Spleen (tissue), 11 donors: ENCODE measurements around the gene KCNK5. TPM values are rescaled to one million over a fixed set of nuclear protein-coding genes. Genes with fewer than 3 reads are reported as not detected.

Source experiments
- DNase-seq: peaks from one replicate; pipeline ENCODE4 v3.0.0-alpha.2; 2020
- H3K27ac ChIP-seq, 8 donors: fragments of 200-600 bp; sonication (generic) in 7 of 8; 1 replicate in 4 of 8; 2 replicates in 4 of 8; pipeline versions ENCODE4 v1.5.0 to v1.8.0; 2016 to 2021; ENCODE audit warnings: inconsistent platforms in 4 of 8, mild to moderate bottlenecking in 4 of 8, moderate library complexity in 1 of 8
- H3K27me3 ChIP-seq, 7 donors: fragments of 200-600 bp; sonication (generic) in 6 of 7; replicated peaks in 1 of 7; 1 replicate in 4 of 7; 2 replicates in 3 of 7; pipeline versions ENCODE4 v1.5.0 to v1.8.0; 2016 to 2021; ENCODE audit warnings: inconsistent platforms in 3 of 7, mild to moderate bottlenecking in 1 of 7
- H3K36me3 ChIP-seq, 6 donors: fragments of 200-600 bp; sonication (generic) in 5 of 6; 1 replicate in 4 of 6; 2 replicates in 2 of 6; pipeline versions ENCODE4 v1.5.0 to v1.8.0; 2016 to 2021; ENCODE audit warnings: inconsistent platforms in 2 of 6
- H3K4me1 ChIP-seq, 6 donors: fragments of 200-600 bp; sonication (generic) in 5 of 6; 1 replicate in 3 of 6; 2 replicates in 3 of 6; pipeline versions ENCODE4 v1.5.0 to v1.8.0; 2016 to 2021; ENCODE audit warnings: inconsistent platforms in 3 of 6
- H3K4me3 ChIP-seq, 8 donors: fragments of 200-600 bp; sonication (generic) in 7 of 8; 1 replicate in 4 of 8; 2 replicates in 4 of 8; pipeline versions ENCODE4 v1.5.0 to v1.8.0; 2016 to 2021; ENCODE audit warnings: inconsistent platforms in 4 of 8, mild to moderate bottlenecking in 4 of 8, moderate library complexity in 2 of 8
- H3K9me3 ChIP-seq, 8 donors: fragments of 200-600 bp; sonication (generic) in 7 of 8; 1 replicate in 4 of 8; 2 replicates in 4 of 8; pipeline versions ENCODE4 v1.5.0 to v1.8.0; 2016 to 2021; ENCODE audit warnings: inconsistent platforms in 4 of 8
- CTCF ChIP-seq, 11 experiments: fragments of 200-600 bp in 7 of 11; fragments of 450-650 bp in 4 of 11; sonication (generic) in 4 of 11; IDR thresholded peaks in 8 of 11; conservative IDR thresholded peaks in 3 of 11; 1 replicate in 7 of 11; 2 replicates in 4 of 11; pipeline versions ENCODE4 v1.4.0 to v1.8.0; 2016 to 2021; ENCODE audit warnings: antibody characterized with exemption in 11 of 11, inconsistent platforms in 4 of 11, mild to moderate bottlenecking in 1 of 11
- POLR2A ChIP-seq, 3 donors: fragments of 450-650 bp; IDR thresholded peaks; one replicate each; pipeline ENCODE4 v1.5.1; 2017; ENCODE audit warnings: antibody characterized with exemption in 3 of 3, mild to moderate bottlenecking in 1 of 3
- POLR2AphosphoS5 ChIP-seq, 3 donors: sonication (generic); formaldehyde crosslinking; IDR thresholded peaks; one replicate each; pipeline ENCODE4 v1.5.1; 2017; ENCODE audit warnings: antibody characterized with exemption in 3 of 3
- WGBS, 5 donors: extraction: QIAGEN DNeasy Blood & Tissue Kit in 3 of 5; methylation state at CpG; one replicate each; pipeline versions ENCODE4 v1.1.5 to v1.1.7; 2013 to 2018; 5-methylcytosine and 5-hydroxymethylcytosine counted together
- intact Hi-C: fragments of 100-400 bp; cut with DNase I; formaldehyde crosslinking; loops from one replicate; pipeline ENCODE4 v1.15.0; 2023; ENCODE audit warnings: low total_unique reads
- polyA plus RNA-seq, 3 donors: library from polyadenylated mRNA; stranded (reverse); fragments of 200-250 nt; gene quantifications; one replicate each; pipeline ENCODE4 v1.2.1, GENCODE V29; 2013
- total RNA-seq, 7 donors: library from RNA; depleted of rRNA in 3 of 7; stranded (reverse); fragments of >200 nt in 3 of 7; fragmentation: NEBNext Ultra II Directional in 4 of 7; extraction: Animal tissue kit (Norgen Biotek cat#: 25700) in 4 of 7; gene quantifications; one replicate each; pipeline versions ENCODE4 v1.1.0 to v1.2.1, GENCODE V29; 2016 to 2021
- donor health status: healthy with polysubstance abuse.
- donor health status: DM: no; HTN: no; CAD: no; lungs with moderate emphysema.
- donor health status: DM: no; HTN: no; CAD: no.
- donor health status: Bipolar disorder and iron deficiency.
- donor health status: healthy.
- donor health status: DM: no; HTN: no; CAD: no.
- donor health status: DM: yes; HTN: yes; CAD: no.

KCNK5 gene
- total and polyA plus RNA-seq, 10 donors, result 0.52 to 5.9 (median 3.2) TPM

GRCh38 chr6:39223061-39223460 lies 6.2 kb downstream of the KCNK5 start:
- Histone ChIP-seq H3K27me3 (peaks cover 0 to 14% (median 0%) of the 10 kb centered on the region in 7 donors), H3K4me3 (no peak overlapping the region), H3K4me1 (peaks cover 0 to 77% (median 44%) of the 10 kb centered on the region in 6 donors), H3K36me3 (no peaks in the 10 kb centered on the region), H3K9me3 (peaks cover 0 to 5% (median 0%) of the 10 kb centered on the region in 8 donors), H3K27ac (no peak overlapping the region)
- no peak for DNase-seq
- 87 to 96% (median 95%) methylated on average over 5 of the region's 5 CpGs for WGBS, 5 donors
- TF ChIP-seq POLR2A (IDR thresholded peaks at IDR 0.05) (no peak), POLR2AphosphoS5 (IDR thresholded peaks at IDR 0.05) (no peak), CTCF (IDR thresholded peaks at IDR 0.05 in 8 of 11, conservative IDR thresholded peaks at IDR 0.05 in 3 of 11) (no peak)
- intact Hi-C loops, result no loop called here

- peaks cover 0 to 5% (median 0%) of the 10 kb centered on the region in 7 donors for H3K27me3 ChIP-seq
- no peak overlapping the region for H3K27ac ChIP-seq
- 72 to 84% (median 78%) methylated on average over 7 of the region's 7 CpGs for WGBS, 5 donors
These were observed 7.3 kb downstream of the KCNK5 start for GRCh38 chr6:39221779-39222641.

GRCh38 chr6:39221115-39221514 lies 8.2 kb downstream of the KCNK5 start:
- H3K4me1 ChIP-seq, result peaks cover 0 to 76% (median 32%) of the 10 kb centered on the region in 6 donors
- TF ChIP-seq CTCF (IDR thresholded peaks at IDR 0.05 in 8 of 11, conservative IDR thresholded peaks at IDR 0.05 in 3 of 11) (no peak), POLR2AphosphoS5 (IDR thresholded peaks at IDR 0.05) (no peak), POLR2A (IDR thresholded peaks at IDR 0.05) (no peak)
- H3K4me3 ChIP-seq, result no peak overlapping the region
- no peak for DNase-seq
- H3K27ac ChIP-seq, result no peak overlapping the region
- peaks cover 0 to 5% (median 0%) of the 10 kb centered on the region in 8 donors for H3K9me3 ChIP-seq
- WGBS, 5 donors, result 88 to 97% (median 89%) methylated on average over 3 of the region's 3 CpGs
- H3K27me3 ChIP-seq, result peaks cover 0 to 5% (median 0%) of the 10 kb centered on the region in 7 donors
- intact Hi-C loops, result no loop called here
- H3K36me3 ChIP-seq, result no peaks in the 10 kb centered on the region

More at GRCh38 chr6:39221779-39222641, 7.3 kb downstream of the KCNK5 start:
- no peak for TF ChIP-seq POLR2AphosphoS5 (IDR thresholded peaks at IDR 0.05)
- TF ChIP-seq CTCF (IDR thresholded peaks at IDR 0.05 in 8 of 11, conservative IDR thresholded peaks at IDR 0.05 in 3 of 11), result no peak
- no peak for TF ChIP-seq POLR2A (IDR thresholded peaks at IDR 0.05)
- Histone ChIP-seq H3K4me3 (no peak overlapping the region), H3K9me3 (peaks cover 0 to 5% (median 0%) of the 10 kb centered on the region in 8 donors), H3K36me3 (no peaks in the 10 kb centered on the region), H3K4me1 (peaks cover 0 to 77% (median 39%) of the 10 kb centered on the region in 6 donors)
- DNase-seq, result no peak
- intact Hi-C loops, result no loop called here
